ENCODE data around the gene TMPRSS9.

The TMPRSS9 gene

GRCh38 chr19:2359992-2360685, at the start of gene TMPRSS9:
Gene TMPRSS9 (plus strand): TSS chr19:2360265. CDS start chr19:2389786, 29,521 bp downstream.
- no peak for DNase-seq (ENCODE audit: low read depth)

GRCh38 chr19:2311093-2311492, 49.0 kb upstream of the TMPRSS9 start:
- DNase-seq (ENCODE audit: low read depth) = no peak

- no peak for DNase-seq (ENCODE audit: low read depth)
Measured at GRCh38 chr19:2312820-2313501, 47.1 kb upstream of the TMPRSS9 start.

- no peak for DNase-seq (ENCODE audit: low read depth)
Measured at GRCh38 chr19:2315121-2315817, 44.8 kb upstream of the TMPRSS9 start.

- peak; percentile 25 for DNase-seq (ENCODE audit: low read depth)
Measured at GRCh38 chr19:2315818-2316353, 44.2 kb upstream of the TMPRSS9 start.

- no peak for DNase-seq (ENCODE audit: low read depth)
Measured at GRCh38 chr19:2317300-2317699, 42.8 kb upstream of the TMPRSS9 start.

GRCh38 chr19:2317756-2318155, 42.3 kb upstream of the TMPRSS9 start:
- no peak for DNase-seq (ENCODE audit: low read depth)

GRCh38 chr19:2318923-2319322, 41.1 kb upstream of the TMPRSS9 start:
- DNase-seq (ENCODE audit: low read depth) = no peak

- no peak for DNase-seq (ENCODE audit: low read depth)
Measured at GRCh38 chr19:2319551-2319950, 40.5 kb upstream of the TMPRSS9 start.

- DNase-seq (ENCODE audit: low read depth) = no peak
Measured at GRCh38 chr19:2320049-2320448, 40.0 kb upstream of the TMPRSS9 start.

GRCh38 chr19:2320939-2321338, 39.1 kb upstream of the TMPRSS9 start:
- no peak for DNase-seq (ENCODE audit: low read depth)

- no peak for DNase-seq (ENCODE audit: low read depth)
Measured at GRCh38 chr19:2321565-2322283, 38.3 kb upstream of the TMPRSS9 start.

GRCh38 chr19:2323707-2324106, 36.4 kb upstream of the TMPRSS9 start:
- DNase-seq (ENCODE audit: low read depth) = no peak

GRCh38 chr19:2324220-2324948, 35.7 kb upstream of the TMPRSS9 start:
- no peak for DNase-seq (ENCODE audit: low read depth)

GRCh38 chr19:2325281-2326046, 34.6 kb upstream of the TMPRSS9 start:
- no peak for DNase-seq (ENCODE audit: low read depth)

- DNase-seq (ENCODE audit: low read depth) = no peak
Measured at GRCh38 chr19:2326699-2327360, 33.2 kb upstream of the TMPRSS9 start.

GRCh38 chr19:2327773-2328400, 32.2 kb upstream of the TMPRSS9 start:
- peak; percentile 67 for DNase-seq (ENCODE audit: low read depth)

- peak; percentile 74 for DNase-seq (ENCODE audit: low read depth)
Measured at GRCh38 chr19:2328401-2329148, 31.5 kb upstream of the TMPRSS9 start, which contains the start of the genes LSM7 and SPPL2B. Gene LSM7 (minus strand): TSS chr19:2328586. CDS start chr19:2328566, 20 bp downstream. Gene SPPL2B (plus strand): TSS chr19:2328684. CDS start chr19:2328710, 26 bp downstream.

GRCh38 chr19:2329149-2329478, 31.0 kb upstream of the TMPRSS9 start:
- no peak for DNase-seq (ENCODE audit: low read depth)

Measured in stromal cell of bone marrow (primary cell).